ENCODE measurements around the gene ATF6B. TPM values are rescaled to one million over a fixed set of nuclear protein-coding genes. Genes with fewer than 3 reads are reported as not detected.
"Not testable (repeated sequence)": the region's sequence is repeated elsewhere in the genome, so short reads cannot be mapped to it uniquely, and the experiment has no call there.

The ATF6B gene
- total RNA-seq, 2 experiments from 2014 or later = 54.1 to 55.2 TPM

DNA sequence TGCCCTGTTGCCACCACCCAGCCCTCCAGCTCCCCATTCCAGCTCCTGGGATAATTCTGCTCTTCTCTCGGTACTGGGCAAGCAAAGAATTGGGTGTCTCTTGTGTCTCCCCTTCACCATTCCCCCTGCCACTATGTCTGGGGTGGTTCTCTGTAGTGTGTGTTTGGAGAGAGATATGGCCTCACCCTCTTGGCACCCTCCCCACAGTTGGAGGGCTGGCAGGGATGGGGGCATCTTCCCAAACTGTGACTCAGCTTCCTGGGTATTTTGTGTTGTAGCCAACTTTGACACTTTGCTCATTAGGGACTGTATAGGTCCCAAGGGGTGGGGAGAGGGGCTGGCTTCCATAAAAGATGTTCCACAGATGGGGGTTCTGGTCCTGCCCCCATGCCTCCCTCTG, 20.6 kb downstream of the ATF6B start:
- Mint-ChIP-seq H3K4me1 (ENCODE audit: low read depth) (peaks cover 17% of the 10 kb centered on the region), H3K36me3 (ENCODE audit: low read depth) (no peaks in the 10 kb centered on the region), H3K27ac (no peak overlapping the region), H3K4me3 (no peak overlapping the region), H3K27me3 (peaks cover 11% of the 10 kb centered on the region), H3K9me3 (no peaks in the 10 kb centered on the region)
- ChIA-PET POLR2A (interaction anchor here (0.5 to 1.2 kb wide), 3 partner anchors 17 to 1134 kb away, joined by 3 to 4 read pairs (median 3); no protein-coding TSS in a partner anchor), CTCF (interaction anchor here (5.0 kb wide), 1 partner anchor 11 kb away, joined by 25 read pairs; no protein-coding TSS in a partner anchor)
- TF ChIP-seq, protein P1, sequence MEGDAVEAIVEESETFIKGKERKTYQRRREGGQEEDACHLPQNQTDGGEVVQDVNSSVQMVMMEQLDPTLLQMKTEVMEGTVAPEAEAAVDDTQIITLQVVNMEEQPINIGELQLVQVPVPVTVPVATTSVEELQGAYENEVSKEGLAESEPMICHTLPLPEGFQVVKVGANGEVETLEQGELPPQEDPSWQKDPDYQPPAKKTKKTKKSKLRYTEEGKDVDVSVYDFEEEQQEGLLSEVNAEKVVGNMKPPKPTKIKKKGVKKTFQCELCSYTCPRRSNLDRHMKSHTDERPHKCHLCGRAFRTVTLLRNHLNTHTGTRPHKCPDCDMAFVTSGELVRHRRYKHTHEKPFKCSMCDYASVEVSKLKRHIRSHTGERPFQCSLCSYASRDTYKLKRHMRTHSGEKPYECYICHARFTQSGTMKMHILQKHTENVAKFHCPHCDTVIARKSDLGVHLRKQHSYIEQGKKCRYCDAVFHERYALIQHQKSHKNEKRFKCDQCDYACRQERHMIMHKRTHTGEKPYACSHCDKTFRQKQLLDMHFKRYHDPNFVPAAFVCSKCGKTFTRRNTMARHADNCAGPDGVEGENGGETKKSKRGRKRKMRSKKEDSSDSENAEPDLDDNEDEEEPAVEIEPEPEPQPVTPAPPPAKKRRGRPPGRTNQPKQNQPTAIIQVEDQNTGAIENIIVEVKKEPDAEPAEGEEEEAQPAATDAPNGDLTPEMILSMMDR (IDR thresholded peaks at IDR 0.05) = no peak
- no peak for DNase-seq
- intact Hi-C loops (cut with micrococcal nuclease) = no loop called here
- no peak for ATAC-seq

DNA sequence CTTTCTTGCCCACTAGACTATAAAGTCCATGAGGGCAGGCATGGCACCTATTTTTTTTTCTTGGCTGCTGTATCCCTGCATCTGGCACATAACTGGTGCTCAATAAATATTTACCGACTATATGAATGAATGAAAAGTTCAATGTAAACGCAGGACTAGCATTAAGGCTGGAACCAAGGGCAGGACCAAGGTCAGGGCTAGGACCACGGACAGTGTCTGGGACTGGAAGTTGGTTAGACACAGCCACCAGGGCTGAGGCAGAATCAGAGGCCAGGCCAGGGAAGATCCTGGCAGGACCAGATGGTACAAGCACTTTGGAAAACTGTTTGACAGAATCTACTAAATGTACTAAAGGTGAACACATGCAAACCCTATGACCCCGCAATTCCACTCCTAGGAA, 22.6 kb downstream of the ATF6B start:
- H3K27ac Mint-ChIP-seq = no peak overlapping the region
- no peak overlapping the region for H3K4me3 Mint-ChIP-seq
- DNase-seq (no peak), ATAC-seq (no peak)
- H3K4me1 Mint-ChIP-seq (ENCODE audit: low read depth) = peaks cover 17% of the 10 kb centered on the region
- TF ChIP-seq, protein P1 (IDR thresholded peaks at IDR 0.05) = no peak
- peaks cover 11% of the 10 kb centered on the region for H3K27me3 Mint-ChIP-seq
- H3K36me3 Mint-ChIP-seq (ENCODE audit: low read depth) = no peaks in the 10 kb centered on the region
- CTCF ChIA-PET = no interaction called here
- intact Hi-C loops (cut with micrococcal nuclease) = no loop called here
- H3K9me3 Mint-ChIP-seq = no peaks in the 10 kb centered on the region
- POLR2A ChIA-PET = no interaction called here

DNA sequence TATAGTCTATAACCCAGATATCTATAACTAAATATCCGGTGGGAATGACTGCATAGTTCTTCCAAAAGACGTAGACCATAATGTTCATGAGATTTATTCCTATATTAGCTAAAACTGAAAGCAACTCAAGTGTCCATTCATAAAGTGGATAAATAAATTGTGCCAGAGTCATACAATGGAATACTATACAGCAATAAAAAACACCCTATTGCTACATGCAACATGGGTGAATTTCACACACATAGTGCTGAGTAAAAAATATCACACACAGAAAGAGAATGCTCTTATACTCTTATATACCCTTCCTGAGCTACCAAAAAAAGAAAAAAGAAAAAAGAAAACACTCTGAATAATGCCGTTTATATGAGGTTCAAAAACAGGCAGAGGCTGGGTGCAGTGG, 25.8 kb downstream of the ATF6B start:
- Mint-ChIP-seq H3K4me3 (no peak overlapping the region), H3K9me3 (no peaks in the 10 kb centered on the region), H3K27ac (no peak overlapping the region), H3K4me1 (ENCODE audit: low read depth) (no peaks in the 10 kb centered on the region), H3K36me3 (ENCODE audit: low read depth) (no peaks in the 10 kb centered on the region), H3K27me3 (peaks cover 23% of the 10 kb centered on the region)
- ATAC-seq (no peak), DNase-seq (no peak)
- intact Hi-C loops (cut with micrococcal nuclease) = no loop called here
- ChIA-PET CTCF (interaction anchor here (3.3 kb wide), 1 partner anchor 17 kb away, joined by 12 read pairs; no protein-coding TSS in a partner anchor), POLR2A (no interaction called here)
- TF ChIP-seq, protein P1 (IDR thresholded peaks at IDR 0.05) = no peak

DNA sequence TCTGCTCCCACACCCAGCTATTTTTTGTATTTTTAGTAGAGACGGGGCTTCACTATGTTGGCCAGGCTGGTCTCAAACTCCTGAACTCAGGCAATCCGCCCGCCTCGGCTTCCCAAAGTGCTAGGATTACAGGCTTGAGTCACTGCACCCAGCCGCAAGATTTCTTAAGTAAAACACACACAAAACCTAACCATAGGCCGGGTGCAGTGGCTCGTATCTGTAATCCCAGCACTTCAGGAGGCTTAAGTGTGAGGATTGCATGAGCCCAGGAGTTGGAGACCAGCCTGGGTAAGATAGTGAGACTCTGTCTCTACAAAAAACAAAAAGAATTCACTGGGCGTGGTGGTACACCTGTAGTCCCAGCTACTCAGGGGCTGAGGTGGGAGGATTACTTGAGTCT, 27.8 kb downstream of the ATF6B start:
- POLR2A ChIA-PET = interaction anchor here (0.8 to 1.5 kb wide), 2 partner anchors 21 to 30 kb away, joined by 3 read pairs; partner anchors contain the start of gene FKBPL
- CTCF ChIA-PET = interaction anchor here (0.8 to 3.8 kb wide), 2 partner anchors 18 to 23 kb away, joined by 3 to 10 read pairs; no protein-coding TSS in a partner anchor
- H3K36me3 Mint-ChIP-seq (ENCODE audit: low read depth); H3K4me1 Mint-ChIP-seq (ENCODE audit: low read depth); H3K9me3 Mint-ChIP-seq; H3K27ac Mint-ChIP-seq; H3K4me3 Mint-ChIP-seq; DNase-seq; ATAC-seq; intact Hi-C loops (cut with micrococcal nuclease): not testable (repeated sequence)
- peaks cover 41% of the 10 kb centered on the region for H3K27me3 Mint-ChIP-seq

DNA sequence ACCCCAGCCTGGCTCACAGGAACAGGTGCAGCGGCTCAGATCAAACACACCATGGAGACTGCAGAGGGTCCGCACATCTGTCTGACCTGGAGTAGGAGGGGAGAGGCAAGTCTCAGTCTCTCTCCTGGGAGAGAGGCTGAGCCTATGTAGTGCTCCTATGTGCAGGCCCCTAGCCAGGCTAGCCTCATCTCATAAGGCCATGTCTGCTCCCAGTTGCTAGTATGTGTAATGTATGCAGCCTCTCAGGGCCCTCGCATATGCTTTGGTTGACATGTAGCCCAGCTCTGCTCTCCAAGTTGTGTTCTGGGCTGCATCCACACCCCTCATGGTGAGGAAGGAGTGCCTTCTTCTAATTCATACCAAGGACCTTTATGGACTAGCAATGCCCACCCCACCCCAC, 30.7 kb downstream of the ATF6B start:
- DNase-seq (no peak), ATAC-seq (no peak)
- Mint-ChIP-seq H3K4me3 (no peak overlapping the region), H3K27ac (no peak overlapping the region), H3K36me3 (ENCODE audit: low read depth) (no peaks in the 10 kb centered on the region), H3K27me3 (peaks cover 41% of the 10 kb centered on the region), H3K9me3 (no peaks in the 10 kb centered on the region), H3K4me1 (ENCODE audit: low read depth) (peaks cover 2% of the 10 kb centered on the region)
- POLR2A ChIA-PET = interaction anchor here (1.5 kb wide), 1 partner anchor 39 kb away, joined by 5 read pairs; no protein-coding TSS in a partner anchor
- TF ChIP-seq, protein P1 (IDR thresholded peaks at IDR 0.05) = no peak
- CTCF ChIA-PET = interaction anchor here (1.3 to 3.8 kb wide), 2 partner anchors 14 to 21 kb away, joined by 3 to 10 read pairs; no protein-coding TSS in a partner anchor
- intact Hi-C loops (cut with micrococcal nuclease) = no loop called here
